Pancreas (tissue), 10 donors: ENCODE results near the gene FILIP1L. TPM values are rescaled to one million over a fixed set of nuclear protein-coding genes. Genes with fewer than 3 reads are reported as not detected.

Experiments used
- ATAC-seq, 4 donors: fragments of 200-7000 bp; cut with Tn5 transposase; one replicate each; pipeline versions ENCODE4 v1.8.0 to v1.9.1; 2020; ENCODE audit warnings: mild to moderate bottlenecking in 4 of 4, moderate library complexity in 4 of 4
- DNase-seq, 6 donors: peaks; one replicate each; pipeline ENCODE4 v3.0.0-alpha.2; 2020
- FAIRE-seq: peaks from 2 replicates; lab custom pipeline; 2012; peaks lifted over from hg19 to GRCh38; lab: Jason Lieb, UNC
- H3K27ac ChIP-seq, 4 donors: fragments of 200-600 bp; sonication (generic); 1 replicate in 3 of 4; 2 replicates in 1 of 4; pipeline versions ENCODE4 v1.5.0 to v1.8.0; 2020
- H3K27me3 ChIP-seq, 4 donors: fragments of 200-600 bp; one replicate each; pipeline ENCODE4 v1.8.0; 2021
- H3K36me3 ChIP-seq, 3 donors: fragments of 200-600 bp; sonication (generic) in 1 of 3; one replicate each; pipeline versions ENCODE4 v1.5.0 to v1.8.0; 2020 to 2021
- H3K4me1 ChIP-seq, 3 donors: fragments of 200-600 bp; one replicate each; pipeline ENCODE4 v1.8.0; 2021
- H3K4me3 ChIP-seq, 4 donors: fragments of 200-600 bp; sonication (generic) in 2 of 4; one replicate each; pipeline versions ENCODE4 v1.5.0 to v1.8.0; 2020 to 2021
- H3K9me3 ChIP-seq, 4 donors: fragments of 200-600 bp; one replicate each; pipeline ENCODE4 v1.8.0; 2021
- WGBS, 2 donors: extraction: QIAGEN DNeasy Blood & Tissue Kit; methylation state at CpG; one replicate each; pipeline ENCODE4 v1.1.7; 2013; 5-methylcytosine and 5-hydroxymethylcytosine counted together
- intact Hi-C, 3 donors: fragments of 100-400 bp; cut with DNase I; formaldehyde crosslinking; loops; one replicate each; pipeline versions ENCODE4 v1.11.1 to v1.14.2; 2022
- polyA plus RNA-seq, 2 donors: library from polyadenylated mRNA; stranded (reverse); fragments of 200-250 nt; gene quantifications; one replicate each; pipeline ENCODE4 v1.2.3, GENCODE V29; 2013
- total RNA-seq, 6 donors: library from RNA; stranded (reverse); fragmentation: NEBNext Ultra II Directional in 4 of 6; extraction: Animal tissue kit (Norgen Biotek cat#: 25700) in 4 of 6; gene quantifications; one replicate each; pipeline versions ENCODE4 v1.2.1 to v1.2.4, GENCODE V29; 2021 to 2023
- TF ChIP-seq, protein P1 (sequence below), 4 donors: fragments of 200-600 bp; sonication (generic) in 3 of 4; IDR thresholded peaks; one replicate each; pipeline versions ENCODE4 v1.5.0 to v1.8.0; 2021; ENCODE audit warnings: antibody characterized with exemption in 4 of 4
- donor health status: healthy with polysubstance abuse.
- donor health status: DM: no; HTN: no; CAD: no; lungs with moderate emphysema.
- donor health status: DM: no; HTN: no; CAD: no.
- donor health status: control.
- donor health status: control.
- donor health status: Bipolar disorder and iron deficiency.
- donor health status: DM: yes; HTN: yes; CAD: no.
- donor health status: DM: no; HTN: no; CAD: no.
- donor health status: DM: no; HTN: no; CAD: no.
- donor health status: DM: yes; HTN: yes; CAD: no.

Gene FILIP1L
- total and polyA plus RNA-seq, 8 donors: 12.5 to 37.7 (median 15.8) TPM

DNA sequence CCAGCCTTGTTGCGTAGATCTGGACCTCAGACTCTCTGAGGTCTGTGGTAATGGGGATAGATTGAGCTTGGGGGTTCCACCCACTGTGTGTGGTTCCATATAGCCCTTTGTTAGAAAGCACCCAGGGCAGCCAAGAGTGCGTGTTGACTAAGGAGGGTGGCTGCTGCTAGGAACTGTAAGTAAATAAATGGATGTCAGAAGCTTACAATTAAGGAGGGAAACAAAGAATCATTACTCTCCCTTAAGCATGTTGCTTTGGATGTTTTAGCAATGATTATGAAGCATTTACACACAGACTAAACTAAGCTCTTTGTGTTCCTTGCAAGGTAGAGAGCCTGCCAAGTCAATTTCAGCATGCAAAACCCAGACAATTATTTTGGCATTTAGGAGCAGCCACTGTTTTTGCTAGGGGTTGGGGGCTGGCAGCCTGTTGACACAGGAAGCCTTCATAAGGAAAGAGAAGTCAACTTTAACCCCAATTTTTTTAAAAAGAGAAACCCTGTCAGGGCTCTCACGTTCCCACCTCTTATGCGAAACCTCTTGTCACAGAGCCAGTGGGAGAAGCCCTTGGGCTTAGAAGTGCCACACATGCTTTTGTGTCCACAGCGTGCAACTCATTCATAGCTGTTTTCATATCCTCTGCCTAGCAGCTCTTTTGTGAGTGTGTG is 168.8 kb downstream of the FILIP1L start:
- FAIRE-seq (no peak), ATAC-seq (peak in 3 of 4 donors; percentile 13 to 53 (median 18)), DNase-seq (no peak)
- WGBS, 2 donors: 63 to 67% methylated on average over 5 of the region's 5 CpGs
- Histone ChIP-seq H3K4me3 (no peak overlapping the region), H3K27me3 (no peaks in the 10 kb centered on the region), H3K27ac (no peak overlapping the region), H3K4me1 (peaks cover 12 to 22% (median 18%) of the 10 kb centered on the region in 3 donors), H3K9me3 (no peaks in the 10 kb centered on the region), H3K36me3 (no peaks in the 10 kb centered on the region)
- TF ChIP-seq, protein P1, sequence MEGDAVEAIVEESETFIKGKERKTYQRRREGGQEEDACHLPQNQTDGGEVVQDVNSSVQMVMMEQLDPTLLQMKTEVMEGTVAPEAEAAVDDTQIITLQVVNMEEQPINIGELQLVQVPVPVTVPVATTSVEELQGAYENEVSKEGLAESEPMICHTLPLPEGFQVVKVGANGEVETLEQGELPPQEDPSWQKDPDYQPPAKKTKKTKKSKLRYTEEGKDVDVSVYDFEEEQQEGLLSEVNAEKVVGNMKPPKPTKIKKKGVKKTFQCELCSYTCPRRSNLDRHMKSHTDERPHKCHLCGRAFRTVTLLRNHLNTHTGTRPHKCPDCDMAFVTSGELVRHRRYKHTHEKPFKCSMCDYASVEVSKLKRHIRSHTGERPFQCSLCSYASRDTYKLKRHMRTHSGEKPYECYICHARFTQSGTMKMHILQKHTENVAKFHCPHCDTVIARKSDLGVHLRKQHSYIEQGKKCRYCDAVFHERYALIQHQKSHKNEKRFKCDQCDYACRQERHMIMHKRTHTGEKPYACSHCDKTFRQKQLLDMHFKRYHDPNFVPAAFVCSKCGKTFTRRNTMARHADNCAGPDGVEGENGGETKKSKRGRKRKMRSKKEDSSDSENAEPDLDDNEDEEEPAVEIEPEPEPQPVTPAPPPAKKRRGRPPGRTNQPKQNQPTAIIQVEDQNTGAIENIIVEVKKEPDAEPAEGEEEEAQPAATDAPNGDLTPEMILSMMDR (IDR thresholded peaks at IDR 0.05): no peak
- intact Hi-C loops: no loop called here

DNA sequence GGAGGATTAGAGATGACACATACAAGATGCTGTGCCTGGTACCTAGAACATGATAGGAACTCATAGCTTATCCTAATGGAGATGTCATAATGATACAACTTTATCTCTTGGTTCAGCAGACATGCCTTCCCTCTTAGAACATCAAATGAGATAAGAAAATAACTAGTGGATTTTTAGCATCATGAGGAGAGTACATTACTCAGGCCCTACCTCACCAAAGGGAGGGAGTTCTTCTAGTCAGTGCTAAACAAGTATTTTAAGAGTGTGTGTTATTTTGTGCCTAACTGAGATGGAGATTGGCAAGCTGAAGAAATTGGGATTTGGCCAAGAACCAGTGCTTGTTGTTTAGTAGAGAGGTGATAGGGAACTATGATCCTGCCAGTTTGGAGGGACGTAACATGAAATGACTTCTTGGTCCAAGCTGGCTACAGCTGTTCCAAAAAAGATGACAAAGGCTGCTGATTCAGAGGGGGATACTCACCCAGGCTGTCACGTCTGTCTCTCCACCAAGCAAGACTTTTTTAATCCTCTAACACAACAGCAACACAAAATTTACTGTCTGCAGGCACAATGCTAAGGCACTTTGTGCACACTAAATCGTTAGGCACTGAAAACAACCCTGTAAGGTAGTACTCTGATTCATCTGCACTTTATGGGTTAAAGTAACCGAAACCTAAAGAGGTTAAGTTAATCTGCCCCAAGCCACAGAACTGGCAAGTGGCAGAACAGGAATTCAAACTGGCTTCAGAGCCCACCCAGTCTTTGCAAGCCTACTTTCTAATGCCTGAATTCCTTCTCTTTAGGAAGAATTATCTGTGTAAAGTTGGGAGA is 170.2 kb downstream of the FILIP1L start:
- Histone ChIP-seq H3K36me3 (no peaks in the 10 kb centered on the region), H3K4me1 (peaks cover 2 to 9% (median 4%) of the 10 kb centered on the region in 3 donors), H3K27ac (no peak overlapping the region), H3K27me3 (no peaks in the 10 kb centered on the region), H3K4me3 (no peak overlapping the region), H3K9me3 (no peaks in the 10 kb centered on the region)
- intact Hi-C loops: no loop called here
- TF ChIP-seq, protein P1 (IDR thresholded peaks at IDR 0.05): no peak
- no peak for ATAC-seq
- no peak for DNase-seq
- 75 to 76% methylated on average over 4 of the region's 4 CpGs for WGBS, 2 donors
- no peak for FAIRE-seq

DNA sequence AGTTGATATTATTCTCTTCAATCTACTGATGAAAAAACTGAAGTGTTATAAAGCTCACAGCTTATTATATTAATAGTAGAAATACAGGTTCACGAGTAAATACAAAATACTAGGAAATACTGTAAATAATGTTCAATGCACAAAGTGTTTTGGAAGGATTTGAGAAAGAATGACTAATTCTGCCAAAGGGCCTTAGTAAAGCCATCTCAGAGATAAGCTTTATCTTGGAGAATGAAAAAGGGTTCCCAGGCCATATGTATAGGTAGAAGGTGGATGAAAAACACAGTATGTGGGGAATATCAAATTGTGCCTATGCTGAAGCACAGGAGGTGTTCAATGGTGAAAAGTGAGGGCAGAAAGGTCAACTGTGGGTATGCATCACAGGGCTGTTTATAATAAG is 173.1 kb downstream of the FILIP1L start:
- Histone ChIP-seq H3K27ac (no peak overlapping the region), H3K36me3 (no peaks in the 10 kb centered on the region), H3K9me3 (no peaks in the 10 kb centered on the region), H3K4me3 (no peak overlapping the region), H3K27me3 (no peaks in the 10 kb centered on the region), H3K4me1 (no peaks in the 10 kb centered on the region)
- no peak for DNase-seq
- intact Hi-C loops: no loop called here
- ATAC-seq: no peak
- FAIRE-seq: no peak
- TF ChIP-seq, protein P1 (IDR thresholded peaks at IDR 0.05): no peak
- 86 to 87% methylated on average over 1 of the region's 1 CpG for WGBS, 2 donors

DNA sequence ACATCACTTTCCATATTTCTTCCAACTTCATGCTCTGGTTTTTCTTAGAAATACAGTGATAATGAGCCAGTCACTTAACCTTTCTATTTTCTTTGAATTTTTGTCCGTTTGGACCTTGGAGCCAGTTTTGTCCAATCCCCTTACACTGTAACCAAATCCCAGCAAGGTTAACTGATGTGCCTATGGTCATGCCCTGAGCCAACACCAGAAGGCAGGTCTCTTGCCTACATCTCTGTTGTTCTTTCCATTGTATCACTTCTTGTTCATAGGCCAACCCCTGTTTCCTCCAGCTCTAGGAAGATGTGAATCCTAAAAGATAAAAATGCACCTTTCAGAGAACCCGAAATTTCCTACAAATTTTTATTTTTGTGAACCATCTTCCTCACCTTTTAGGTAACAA is 174.0 kb downstream of the FILIP1L start:
- no peaks in the 10 kb centered on the region for H3K36me3 ChIP-seq
- no peak overlapping the region for H3K27ac ChIP-seq
- 75 to 88% methylated on average over 2 of the region's 2 CpGs for WGBS, 2 donors
- ATAC-seq: no peak
- DNase-seq: no peak
- no peaks in the 10 kb centered on the region for H3K27me3 ChIP-seq
- intact Hi-C loops: no loop called here
- FAIRE-seq: no peak
- H3K4me3 ChIP-seq: no peak overlapping the region
- TF ChIP-seq, protein P1 (IDR thresholded peaks at IDR 0.05): no peak
- H3K9me3 ChIP-seq: no peaks in the 10 kb centered on the region
- H3K4me1 ChIP-seq: no peaks in the 10 kb centered on the region
